ENCODE data around the gene L1CAM. TPM values are rescaled to one million over a fixed set of nuclear protein-coding genes. Genes with fewer than 3 reads are reported as not detected.

The L1CAM gene
- total and polyA plus RNA-seq, 2 donors (not counting 1 experiment from before 2014, with no cell fraction given), result 9.4 to 19.9 TPM

GRCh38 chrX:153888344-153888743 is 2.4 kb upstream of the L1CAM start:
- H2AFZ ChIP-seq (ENCODE audit: insufficient read depth, low read depth, low read length, poor library complexity, severe bottlenecking), result no peak overlapping the region
- Mint-ChIP-seq H3K27ac (peak overlapping the region; percentile 50), H3K4me1 (peaks cover 23% of the 10 kb centered on the region), H3K4me3 (peak overlapping the region; percentile 41), H3K27me3 (peaks cover 3% of the 10 kb centered on the region), H3K9me3 (ENCODE audit: insufficient read depth) (no peaks in the 10 kb centered on the region)
- DNase-seq, result peak; percentile 80
- H3K27ac ChIP-seq (ENCODE audit: low read length in 2 of 2), result no peak overlapping the region
- no peaks in the 10 kb centered on the region for H3K79me2 ChIP-seq (ENCODE audit: control insufficient read depth, insufficient read depth, low read length)
- CTCF ChIA-PET, result interaction anchor here (0.7 to 1.3 kb wide), 2 partner anchors 37 to 59 kb away, joined by 3 to 5 read pairs; no protein-coding TSS in a partner anchor
- peak overlapping the region; percentile 12 for H3K9ac ChIP-seq (ENCODE audit: low read length)
- POLR2A ChIA-PET, result interaction anchor here (1.1 to 1.2 kb wide), 2 partner anchors 38 to 40 kb away, joined by 3 read pairs; no protein-coding TSS in a partner anchor
- H3K4me1 ChIP-seq (ENCODE audit: control insufficient read depth in 2 of 2, insufficient read depth in 2 of 2, low read length in 2 of 2), result peaks cover 40 to 44% of the 10 kb centered on the region in 2 donors
- ATAC-seq (ENCODE audit: low read depth), result peak; percentile 80
- peaks cover 0 to 3% (median 0%) of the 10 kb centered on the region in 3 donors for H3K9me3 ChIP-seq (ENCODE audit: control extremely low read depth in 1 of 3, control insufficient read depth in 2 of 3, insufficient read depth in 1 of 3, low read length in 2 of 3)
- no peak for TF ChIP-seq EZH2 (IDR thresholded peaks at IDR 0.05; ENCODE audit: borderline replicate concordance, insufficient read depth, low read depth, low read length, poor library complexity, severe bottlenecking)
- TF ChIP-seq CTCF (IDR thresholded peaks at IDR 0.05), result no peak
- H3K27me3 ChIP-seq (replicated peaks in 1 of 4; ENCODE audit: control extremely low read depth in 1 of 4, control insufficient read depth in 3 of 4, insufficient read depth in 4 of 4, low read length in 3 of 4), result peaks cover 0 to 19% (median 9%) of the 10 kb centered on the region in 4 experiments
- H3K36me3 ChIP-seq (replicated peaks in 1 of 2; ENCODE audit: control extremely low read depth in 1 of 2, control insufficient read depth in 1 of 2, extremely low read depth in 1 of 2, insufficient read depth in 2 of 2, low read length in 1 of 2), result no peaks in the 10 kb centered on the region
- no peaks in the 10 kb centered on the region for H4K20me1 ChIP-seq (ENCODE audit: control insufficient read depth, insufficient read depth, low read length, poor library complexity, severe bottlenecking)
- no peak overlapping the region for H3K4me3 ChIP-seq (ENCODE audit: control extremely low read depth in 1 of 5, extremely low read depth in 1 of 5, insufficient read depth in 1 of 5, low read depth in 2 of 5, low read length in 4 of 5)
- WGBS (ENCODE audit: insufficient coverage), result 0% methylated on average over 2 of the region's 6 CpGs
- intact Hi-C loops (cut with micrococcal nuclease), result loop anchor here (5.0 kb wide), 1 partner anchor 39 kb away; the partner anchor contains the start of gene ARHGAP4
- peak overlapping the region; percentile 37 for H3K4me2 ChIP-seq (replicated peaks; ENCODE audit: low read depth, low read length, poor library complexity, severe bottlenecking)

- Histone ChIP-seq H3K4me1 (ENCODE audit: control insufficient read depth in 2 of 2, insufficient read depth in 2 of 2, low read length in 2 of 2) (peaks cover 40 to 44% of the 10 kb centered on the region in 2 donors), H3K4me2 (replicated peaks; ENCODE audit: low read depth, low read length, poor library complexity, severe bottlenecking) (no peak overlapping the region), H3K36me3 (replicated peaks in 1 of 2; ENCODE audit: control extremely low read depth in 1 of 2, control insufficient read depth in 1 of 2, extremely low read depth in 1 of 2, insufficient read depth in 2 of 2, low read length in 1 of 2) (no peaks in the 10 kb centered on the region), H3K9me3 (ENCODE audit: control extremely low read depth in 1 of 3, control insufficient read depth in 2 of 3, insufficient read depth in 1 of 3, low read length in 2 of 3) (peaks cover 0 to 3% (median 0%) of the 10 kb centered on the region in 3 donors), H3K4me3 (ENCODE audit: control extremely low read depth in 1 of 5, extremely low read depth in 1 of 5, insufficient read depth in 1 of 5, low read depth in 2 of 5, low read length in 4 of 5) (no peak overlapping the region), H4K20me1 (ENCODE audit: control insufficient read depth, insufficient read depth, low read length, poor library complexity, severe bottlenecking) (no peaks in the 10 kb centered on the region), H3K27ac (ENCODE audit: low read length in 2 of 2) (no peak overlapping the region), H2AFZ (ENCODE audit: insufficient read depth, low read depth, low read length, poor library complexity, severe bottlenecking) (no peak overlapping the region), H3K79me2 (ENCODE audit: control insufficient read depth, insufficient read depth, low read length) (no peaks in the 10 kb centered on the region), H3K9ac (ENCODE audit: low read length) (no peak overlapping the region), H3K27me3 (replicated peaks in 1 of 4; ENCODE audit: control extremely low read depth in 1 of 4, control insufficient read depth in 3 of 4, insufficient read depth in 4 of 4, low read length in 3 of 4) (peaks cover 0 to 24% (median 11%) of the 10 kb centered on the region in 4 experiments)
- peak overlapping the region; percentile 48 for H3K4me3 Mint-ChIP-seq
- no peaks in the 10 kb centered on the region for H3K9me3 Mint-ChIP-seq (ENCODE audit: insufficient read depth)
- WGBS (ENCODE audit: insufficient coverage), result 100% methylated on average over 2 of the region's 8 CpGs
- DNase-seq (no peak), ATAC-seq (ENCODE audit: low read depth) (no peak)
- peaks cover 4% of the 10 kb centered on the region for H3K27me3 Mint-ChIP-seq
- peaks cover 23% of the 10 kb centered on the region for H3K4me1 Mint-ChIP-seq
- TF ChIP-seq CTCF (IDR thresholded peaks at IDR 0.05) (no peak), EZH2 (IDR thresholded peaks at IDR 0.05; ENCODE audit: borderline replicate concordance, insufficient read depth, low read depth, low read length, poor library complexity, severe bottlenecking) (no peak)
- CTCF ChIA-PET, result interaction anchor here (1.1 to 1.3 kb wide), 2 partner anchors 13 to 60 kb away, joined by 4 to 5 read pairs; no protein-coding TSS in a partner anchor
- intact Hi-C loops (cut with micrococcal nuclease), result loop anchor here (5.0 kb wide), 1 partner anchor 40 kb away; the partner anchor contains the start of gene ARHGAP4
- POLR2A ChIA-PET, result interaction anchor here (1.2 kb wide), 1 partner anchor 39 kb away, joined by 3 read pairs; no protein-coding TSS in a partner anchor
- H3K27ac Mint-ChIP-seq, result no peak overlapping the region
These were observed 1.4 kb upstream of the L1CAM start for GRCh38 chrX:153887385-153887784.
